GM10248 (cell line): ENCODE results near the gene WDHD1.

Experiments
- CTCF ChIA-PET: fragments of 300-600 bp; sonication (Branson Sonifier 250); formaldehyde crosslinking; extraction: SDS; loops from one replicate; lab custom pipeline; 2021; ENCODE audit warnings: antibody characterized with exemption; lab: Yijun Ruan, JAX
- POLR2A ChIA-PET: fragments of 350-650 bp; sonication (Branson Sonifier 250); formaldehyde crosslinking; extraction: SDS; loops from one replicate; lab custom pipeline; 2020; ENCODE audit warnings: antibody characterized with exemption; lab: Yijun Ruan, JAX
- DNase-seq: peaks from one replicate; pipeline ENCODE4 v3.0.0; 2012; ENCODE audit errors: extremely low spot score
- CTCF ChIP-seq: IDR thresholded peaks from 2 replicates; pipeline ENCODE4 v1.5.1; 2012; ENCODE audit warnings: mild to moderate bottlenecking, low read depth; ENCODE audit errors: extremely low read depth, missing control alignments, control extremely low read depth

The WDHD1 gene

GRCh38 chr14:54946500-54946899 lies 80.4 kb downstream of the WDHD1 start:
- no peak for TF ChIP-seq CTCF
- ChIA-PET CTCF (no interaction called here), POLR2A (no interaction called here)
- no peak for DNase-seq

GRCh38 chr14:54944737-54945391 lies 82.0 kb downstream of the WDHD1 start:
- ChIA-PET POLR2A (no interaction called here), CTCF (no interaction called here)
- DNase-seq, result no peak
- no peak for TF ChIP-seq CTCF

- DNase-seq, result no peak
- CTCF ChIA-PET, result no interaction called here
- POLR2A ChIA-PET, result no interaction called here
- no peak for TF ChIP-seq CTCF
These were observed 84.0 kb downstream of the WDHD1 start for GRCh38 chr14:54942913-54943312.

- DNase-seq, result no peak
- CTCF ChIA-PET, result interaction anchor here (0.8 to 1.6 kb wide), 3 partner anchors 15 to 34 kb away, joined by 3 read pairs; partner anchors contain the start of gene GCH1
- POLR2A ChIA-PET, result no interaction called here
- TF ChIP-seq CTCF, result no peak
These were observed 90.1 kb downstream of the WDHD1 start for GRCh38 chr14:54936816-54937215.

- no peak for DNase-seq
- ChIA-PET CTCF (interaction anchor here (0.8 to 1.6 kb wide), 2 partner anchors 14 to 24 kb away, joined by 3 read pairs; no protein-coding TSS in a partner anchor), POLR2A (no interaction called here)
- no peak for TF ChIP-seq CTCF
These were observed 90.9 kb downstream of the WDHD1 start for GRCh38 chr14:54935958-54936357.

- no peak for TF ChIP-seq CTCF
- ChIA-PET POLR2A (no interaction called here), CTCF (no interaction called here)
- DNase-seq, result no peak
These were observed 91.8 kb downstream of the WDHD1 start for GRCh38 chr14:54935100-54935499.
